Caco-2 (cell line): Measurements from ENCODE around the gene WDR73. TPM values are rescaled to one million over a fixed set of nuclear protein-coding genes. Genes with fewer than 3 reads are reported as not detected.
A peak's percentile ranks its signal among the peaks of the same experiment; 100 is the strongest.

ENCODE experiments used
- BruUV-seq: library from RNA; stranded (reverse); fragments of 400-500 nt; replicated peaks from 2 replicates; lab custom pipeline; 2021; lab: Mats Ljungman, UMichigan
- CTCF ChIA-PET: fragments of 300-600 bp; sonication (Branson Sonifier 250); formaldehyde crosslinking; loops from one replicate; lab custom pipeline; 2022; ENCODE audit warnings: antibody characterized with exemption; lab: Charles Lee
- POLR2A ChIA-PET: fragments of 300-600 bp; sonication (Branson Sonifier 250); formaldehyde crosslinking; loops from one replicate; lab custom pipeline; 2022; ENCODE audit warnings: antibody characterized with exemption; lab: Charles Lee
- DNase-seq, 2 experiments: peaks; one replicate each; pipeline versions ENCODE4 v3.0.0 to v3.0.0-alpha.2; 2020 to 2022
- H3K27me3 ChIP-seq: replicated peaks from 2 replicates; pipeline ENCODE4 v1.6.0; 2011; ENCODE audit warnings: low read length; ENCODE audit not compliant: control insufficient read depth, insufficient read depth
- H3K36me3 ChIP-seq: 2 replicates; pipeline ENCODE4 v1.5.1; 2011; ENCODE audit warnings: low read length; ENCODE audit not compliant: control insufficient read depth, insufficient read depth
- H3K4me1 ChIP-seq: fragments of 250-450 bp; sonication (Bioruptor Pico); 2 replicates; pipeline ENCODE4 v1.5.1; 2020; ENCODE audit warnings: mild to moderate bottlenecking
- H3K4me3 ChIP-seq: 2 replicates; pipeline ENCODE4 v1.5.1; 2011; ENCODE audit warnings: low read depth, mild to moderate bottlenecking, control low read depth, low read length
- H3K9me3 ChIP-seq: fragments of 250-450 bp; sonication (Bioruptor Pico); 2 replicates; pipeline ENCODE4 v1.5.1; 2020; ENCODE audit warnings: mild to moderate bottlenecking, moderate library complexity
- H3K27ac Mint-ChIP-seq: one replicate; pipeline ENCODE4 v1.8.0; 2022; ENCODE audit warnings: mixed read lengths; ENCODE audit not compliant: unreplicated experiment
- H3K27me3 Mint-ChIP-seq: one replicate; pipeline ENCODE4 v1.8.0; 2022; ENCODE audit warnings: mixed read lengths; ENCODE audit not compliant: insufficient read depth, unreplicated experiment
- H3K36me3 Mint-ChIP-seq: one replicate; pipeline ENCODE4 v1.8.0; 2022; ENCODE audit warnings: mild to moderate bottlenecking, mixed read lengths; ENCODE audit not compliant: insufficient read depth, unreplicated experiment
- H3K4me1 Mint-ChIP-seq: one replicate; pipeline ENCODE4 v1.8.0; 2022; ENCODE audit warnings: low read depth, mixed read lengths; ENCODE audit not compliant: unreplicated experiment
- H3K4me3 Mint-ChIP-seq: one replicate; pipeline ENCODE4 v1.8.0; 2022; ENCODE audit warnings: mild to moderate bottlenecking, moderate library complexity, mixed read lengths; ENCODE audit not compliant: unreplicated experiment
- H3K9me3 Mint-ChIP-seq: one replicate; pipeline ENCODE4 v1.8.0; 2022; ENCODE audit warnings: mixed read lengths; ENCODE audit not compliant: unreplicated experiment
- CTCF ChIP-seq, 2 experiments: fragments of 200-600 bp in 1 of 2; IDR thresholded peaks; 1 replicate in 1 of 2; 2 replicates in 1 of 2; pipeline versions ENCODE4 v1.5.1 to v1.8.0; 2011 to 2022; ENCODE audit warnings: antibody characterized with exemption in 1 of 2, control low read depth in 1 of 2, inconsistent platforms in 1 of 2, low read depth in 1 of 2, low read length in 1 of 2, mild to moderate bottlenecking in 1 of 2, moderate library complexity in 1 of 2; ENCODE audit not compliant: insufficient read depth in 1 of 2, severe bottlenecking in 1 of 2, unreplicated experiment in 1 of 2
- intact Hi-C: fragments of 100-400 bp; cut with micrococcal nuclease; formaldehyde crosslinking; loops from one replicate; pipeline ENCODE4 v1.10.0; 2022; ENCODE audit not compliant: unreplicated experiment
- total RNA-seq: library from RNA; stranded (reverse); gene quantifications from 2 replicates; pipeline ENCODE4 v1.2.3, GENCODE V29; 2022

WDR73 gene
- total RNA-seq, 1 experiment from 2014 or later = 32.7 TPM

GRCh38 chr15:84661001-84661400, 6.9 kb upstream of the WDR73 start:
- CTCF ChIA-PET = interaction anchor here (0.6 to 1.0 kb wide), 3 partner anchors 24 to 377 kb away, joined by 3 to 8 read pairs (median 7); no protein-coding TSS in a partner anchor
- no peaks in the 10 kb centered on the region; the same call in 1 of the 2 replicates for H3K36me3 ChIP-seq
- H3K27ac Mint-ChIP-seq = no peak overlapping the region
- intact Hi-C loops = no loop called here
- H3K9me3 Mint-ChIP-seq = no peaks in the 10 kb centered on the region
- H3K4me3 Mint-ChIP-seq = no peak overlapping the region
- H3K27me3 ChIP-seq = no peaks in the 10 kb centered on the region
- peaks cover 6% of the 10 kb centered on the region for H3K4me1 Mint-ChIP-seq
- H3K4me3 ChIP-seq = no peak overlapping the region
- H3K36me3 Mint-ChIP-seq = peaks cover 55% of the 10 kb centered on the region
- no peaks in the 10 kb centered on the region for H3K27me3 Mint-ChIP-seq
- DNase-seq = no peak
- POLR2A ChIA-PET = no interaction called here
- H3K9me3 ChIP-seq = no peaks in the 10 kb centered on the region
- BruUV-seq = no TSS peak
- no peak for TF ChIP-seq CTCF (IDR thresholded peaks at IDR 0.05; ENCODE audit: insufficient read depth in 1 of 2, low read depth in 1 of 2, low read length in 1 of 2, severe bottlenecking in 1 of 2, unreplicated experiment in 1 of 2)
- peaks cover 6% of the 10 kb centered on the region; the same call in 1 of the 2 replicates for H3K4me1 ChIP-seq

DNA sequence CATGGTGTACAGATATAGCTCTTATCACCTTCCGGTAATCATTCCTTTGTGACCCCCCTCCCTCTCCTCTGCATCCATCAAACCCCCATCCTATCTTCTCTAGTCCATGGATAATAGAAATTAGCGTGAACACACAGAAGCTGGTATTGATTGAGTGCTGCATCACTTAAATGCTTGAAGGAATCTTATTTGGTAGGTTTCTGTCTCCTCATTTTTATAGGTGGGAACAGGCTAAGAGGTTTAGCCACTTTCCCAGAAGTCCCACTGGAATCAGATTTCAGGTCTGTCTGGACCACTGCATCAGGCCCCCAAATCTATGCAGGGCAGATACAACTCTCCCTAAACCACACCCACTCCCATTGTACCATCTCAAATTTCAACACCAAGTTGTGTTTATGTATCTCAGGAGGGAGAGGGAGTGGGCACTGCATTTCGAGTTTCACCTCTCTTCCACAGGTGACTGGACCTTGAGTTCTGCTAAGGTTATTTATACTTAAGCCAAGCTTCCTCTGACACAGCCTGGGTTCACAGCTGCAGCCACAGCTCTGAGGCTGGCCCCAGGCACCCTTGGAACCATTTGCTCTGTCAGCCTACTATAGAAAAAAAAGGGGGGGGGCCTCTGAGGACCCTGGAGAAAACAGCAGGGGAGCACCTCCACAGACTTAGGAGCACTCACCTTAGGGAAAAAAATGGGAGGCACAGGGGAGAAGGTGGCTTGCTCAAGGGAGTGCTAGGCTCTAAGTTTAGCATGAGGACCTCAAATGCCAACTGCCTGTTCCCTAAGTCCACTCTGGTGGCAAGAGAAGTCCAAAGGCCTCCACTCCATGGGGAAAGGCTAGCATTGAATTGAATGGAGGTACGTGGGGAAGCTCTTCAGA, 6.1 kb upstream of the WDR73 start:
- no TSS peak for BruUV-seq
- Histone ChIP-seq H3K27me3 (no peaks in the 10 kb centered on the region), H3K4me1 (peaks cover 6% of the 10 kb centered on the region; the same call in 1 of the 2 replicates), H3K4me3 (no peak overlapping the region), H3K36me3 (no peaks in the 10 kb centered on the region), H3K9me3 (no peaks in the 10 kb centered on the region)
- H3K27ac Mint-ChIP-seq = no peak overlapping the region
- no peak for DNase-seq
- H3K9me3 Mint-ChIP-seq = no peaks in the 10 kb centered on the region
- H3K4me1 Mint-ChIP-seq = peaks cover 6% of the 10 kb centered on the region
- H3K27me3 Mint-ChIP-seq = no peaks in the 10 kb centered on the region
- TF ChIP-seq CTCF (IDR thresholded peaks at IDR 0.05; ENCODE audit: insufficient read depth in 1 of 2, low read depth in 1 of 2, low read length in 1 of 2, severe bottlenecking in 1 of 2, unreplicated experiment in 1 of 2) = no peak
- POLR2A ChIA-PET = interaction anchor here (0.6 kb wide), 1 partner anchor 10 kb away, joined by 3 read pairs; no protein-coding TSS in a partner anchor
- intact Hi-C loops = loop anchor here (2.0 to 10.0 kb wide), 2 partner anchors 55 to 91 kb away; partner anchors contain the start of gene SEC11A
- H3K4me3 Mint-ChIP-seq = no peak overlapping the region
- H3K36me3 Mint-ChIP-seq = peaks cover 48% of the 10 kb centered on the region
- CTCF ChIA-PET = interaction anchor here (1.6 to 3.3 kb wide), 2 partner anchors 61 to 268 kb away, joined by 4 to 18 read pairs; partner anchors contain the start of gene ZSCAN2

DNA sequence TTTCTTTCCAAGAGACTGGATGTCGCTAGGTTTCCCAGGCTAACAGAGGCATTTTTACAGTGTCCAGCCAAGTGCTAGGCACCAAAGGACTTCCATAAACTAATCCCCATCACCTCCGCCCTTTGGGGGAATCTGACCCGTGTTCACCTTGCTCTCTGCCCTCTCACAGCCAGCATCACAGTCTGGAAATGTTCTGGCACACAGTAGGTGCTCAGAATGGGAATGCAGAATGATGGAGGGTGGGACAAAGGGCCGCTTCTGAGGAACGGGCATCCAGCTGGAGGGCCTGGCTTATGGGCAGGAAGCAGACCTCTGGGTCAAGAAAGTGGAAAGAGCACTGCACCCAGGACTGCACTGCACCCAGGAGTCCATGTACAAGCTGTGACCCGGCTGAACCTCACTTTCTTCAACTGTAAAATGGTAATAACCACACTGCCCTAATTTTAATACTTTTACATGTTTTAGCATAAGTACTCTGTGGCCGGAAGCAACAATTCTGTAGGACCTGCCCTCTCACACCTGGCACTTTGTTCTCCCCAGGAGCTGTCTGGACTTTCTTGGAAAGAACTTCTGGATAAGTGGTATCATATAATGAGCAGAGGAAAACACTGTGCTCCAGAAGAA, 4.8 kb upstream of the WDR73 start:
- Mint-ChIP-seq H3K4me3 (peak overlapping the region; percentile 77), H3K9me3 (no peaks in the 10 kb centered on the region), H3K36me3 (peaks cover 40% of the 10 kb centered on the region), H3K27me3 (no peaks in the 10 kb centered on the region), H3K4me1 (peaks cover 6% of the 10 kb centered on the region), H3K27ac (peak overlapping the region; percentile 35)
- ChIA-PET CTCF (interaction anchor here (0.6 to 3.3 kb wide), 6 partner anchors 28 to 269 kb away, joined by 3 to 18 read pairs (median 6); partner anchors contain the start of gene ZSCAN2), POLR2A (interaction anchor here (1.1 kb wide), 1 partner anchor 76 kb away, joined by 3 read pairs; no protein-coding TSS in a partner anchor)
- H3K9me3 ChIP-seq = no peaks in the 10 kb centered on the region
- H3K36me3 ChIP-seq = no peaks in the 10 kb centered on the region
- intact Hi-C loops = loop anchor here (2.0 to 10.0 kb wide), 2 partner anchors 56 to 92 kb away; partner anchors contain the start of gene SEC11A
- no peak for DNase-seq
- H3K4me1 ChIP-seq = peaks cover 6% of the 10 kb centered on the region; the same call in 1 of the 2 replicates
- no peaks in the 10 kb centered on the region for H3K27me3 ChIP-seq
- no TSS peak for BruUV-seq
- TF ChIP-seq CTCF (IDR thresholded peaks at IDR 0.05; ENCODE audit: insufficient read depth in 1 of 2, low read depth in 1 of 2, low read length in 1 of 2, severe bottlenecking in 1 of 2, unreplicated experiment in 1 of 2) = no peak
- peak overlapping the region; percentile 60 for H3K4me3 ChIP-seq
